Non-pigmented ciliary epithelial cell (primary cell): ENCODE measurements around the gene RAPGEF1.

Experiments
- DNase-seq: peaks from one replicate; pipeline ENCODE4 v3.0.0-alpha.2; 2010; ENCODE audit warnings: low read depth

The RAPGEF1 gene

GRCh38 chr9:131707733-131708157, 32.1 kb downstream of the RAPGEF1 start:
- no peak for DNase-seq

DNA sequence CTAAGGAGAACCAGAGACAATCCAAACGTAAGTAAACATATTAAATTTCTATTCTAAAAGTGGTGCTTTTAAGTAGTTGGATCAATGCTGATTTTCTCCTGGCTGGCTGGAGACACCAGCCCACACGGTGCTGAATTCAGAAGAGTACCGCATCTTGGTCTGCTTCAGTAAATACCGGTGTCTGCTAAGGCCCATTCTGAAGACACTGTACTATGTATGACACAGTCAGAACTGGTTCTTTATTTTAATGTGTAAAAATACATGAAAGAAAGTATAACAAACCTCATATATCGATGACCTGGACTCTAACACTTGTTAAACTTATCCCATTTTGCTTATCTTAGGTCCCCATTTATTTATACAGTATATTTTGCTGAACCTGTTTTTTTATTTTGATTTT, 32.8 kb downstream of the RAPGEF1 start:
- no peak for DNase-seq

GRCh38 chr9:131706608-131706970, 33.3 kb downstream of the RAPGEF1 start:
- no peak for DNase-seq

- no peak for DNase-seq
Observed at GRCh38 chr9:131704988-131705387, 34.9 kb downstream of the RAPGEF1 start.

GRCh38 chr9:131704141-131704983, 35.5 kb downstream of the RAPGEF1 start:
- DNase-seq = no peak

GRCh38 chr9:131703697-131704096, 36.2 kb downstream of the RAPGEF1 start:
- no peak for DNase-seq

DNA sequence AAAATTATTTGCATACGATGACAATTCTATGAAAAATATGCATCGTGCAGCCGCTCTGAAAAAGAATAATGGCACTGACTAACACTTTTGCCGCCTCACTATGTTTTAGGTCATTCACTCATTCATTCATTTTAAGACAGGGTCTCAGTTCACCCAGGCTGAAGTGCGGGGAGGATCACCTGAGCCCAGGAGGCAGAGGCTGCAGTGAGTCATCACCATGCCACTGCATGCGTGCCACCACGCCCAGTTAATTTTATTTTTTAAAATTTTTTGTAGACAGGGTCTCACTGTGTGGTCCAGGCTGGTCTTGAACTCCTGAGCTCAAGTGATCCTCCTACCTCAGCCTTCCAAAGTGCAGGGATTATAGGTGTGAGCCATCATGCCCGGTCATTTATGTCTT, 37.0 kb downstream of the RAPGEF1 start:
- no peak for DNase-seq

DNA sequence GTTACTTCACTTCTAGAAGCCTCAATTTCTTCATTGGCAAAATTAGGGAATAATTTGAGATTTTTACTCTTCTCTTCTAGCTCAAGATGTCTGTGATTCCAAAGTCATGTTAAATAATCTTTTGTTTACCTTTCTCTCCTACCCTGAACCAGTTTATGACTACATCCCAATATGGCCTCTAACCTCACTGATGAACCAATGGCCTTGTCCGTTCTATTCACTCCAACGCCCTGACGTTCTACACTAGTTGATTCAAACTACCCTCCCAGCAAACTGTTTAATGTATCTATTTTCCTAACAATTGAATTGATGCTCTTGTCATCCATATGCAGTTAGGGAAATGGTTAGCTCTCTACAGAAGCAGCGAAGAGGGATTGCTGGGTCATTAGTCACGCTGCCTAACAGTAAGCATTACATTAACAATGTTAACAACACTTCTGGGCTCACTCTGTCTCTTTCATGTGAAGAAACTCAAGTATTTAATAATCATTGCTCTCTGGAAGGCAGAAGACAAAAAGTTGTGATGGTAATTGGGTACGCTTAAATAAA, 38.0 kb downstream of the RAPGEF1 start:
- no peak for DNase-seq

DNA sequence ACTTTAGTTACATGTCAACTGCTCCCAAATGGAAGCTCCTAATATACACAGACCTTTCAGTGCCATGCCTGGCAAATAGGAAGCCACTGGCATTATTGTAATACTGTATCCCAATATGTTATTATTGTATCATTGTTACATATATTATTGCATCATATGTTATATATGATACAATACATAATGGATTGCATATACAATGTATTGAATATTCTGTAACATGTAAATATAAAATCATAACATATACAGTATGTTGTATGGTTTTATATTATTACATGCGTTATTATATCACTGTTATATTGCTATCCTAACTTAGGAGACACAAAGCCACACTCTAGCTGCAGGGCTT, 38.5 kb downstream of the RAPGEF1 start:
- DNase-seq = no peak

DNA sequence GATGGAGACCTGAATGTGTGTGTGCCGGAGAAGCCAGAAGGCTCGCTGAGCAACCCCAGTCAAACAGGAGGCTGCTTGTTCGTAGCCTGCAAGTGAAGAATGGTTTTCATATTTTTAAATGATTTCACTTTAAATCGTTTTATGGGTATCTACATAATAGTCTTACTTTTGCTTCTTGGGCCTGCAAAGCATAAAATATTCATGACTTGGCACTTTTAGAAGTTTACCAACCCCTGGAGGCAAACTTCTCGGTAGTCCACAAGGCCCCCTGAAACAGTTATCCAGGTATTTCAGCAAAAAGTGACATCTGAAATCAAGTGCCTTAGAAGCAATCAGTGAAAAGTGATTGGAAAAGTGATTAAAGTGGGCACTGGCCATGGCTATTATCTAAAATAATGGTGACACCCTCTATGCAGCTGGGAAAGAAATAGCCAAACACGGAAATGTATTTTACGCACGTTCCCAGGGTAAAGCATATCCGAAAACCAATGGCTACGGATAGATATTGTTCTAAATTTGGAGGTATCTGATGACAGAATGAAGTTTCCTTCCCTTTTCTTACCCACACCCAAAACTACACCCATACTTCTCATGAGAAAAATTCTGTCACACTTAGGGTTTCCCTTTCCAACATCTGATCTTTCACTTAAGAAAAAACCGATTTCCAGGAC, 39.0 kb downstream of the RAPGEF1 start:
- no peak for DNase-seq

DNA sequence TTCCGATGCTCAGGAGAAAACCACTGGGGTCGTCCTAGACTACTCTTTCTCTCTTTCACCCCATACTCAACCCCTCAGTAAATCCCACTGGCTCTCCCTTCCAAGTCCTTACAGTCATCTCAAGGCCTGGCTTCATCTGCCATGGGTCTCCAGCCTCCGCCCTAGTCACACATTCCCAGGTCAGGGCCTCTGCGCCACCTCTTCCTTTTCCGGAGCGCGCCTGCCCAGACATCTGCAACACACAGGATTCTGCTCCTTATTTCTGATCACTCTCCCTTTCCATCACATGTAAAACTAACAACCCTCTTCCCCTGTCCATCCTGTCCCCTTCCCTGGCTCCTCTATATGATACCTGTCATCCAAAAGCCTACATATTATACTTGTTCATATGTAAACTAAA, 39.8 kb downstream of the RAPGEF1 start:
- no peak for DNase-seq

- no peak for DNase-seq
Observed at GRCh38 chr9:131698618-131698985, 41.3 kb downstream of the RAPGEF1 start.

DNA sequence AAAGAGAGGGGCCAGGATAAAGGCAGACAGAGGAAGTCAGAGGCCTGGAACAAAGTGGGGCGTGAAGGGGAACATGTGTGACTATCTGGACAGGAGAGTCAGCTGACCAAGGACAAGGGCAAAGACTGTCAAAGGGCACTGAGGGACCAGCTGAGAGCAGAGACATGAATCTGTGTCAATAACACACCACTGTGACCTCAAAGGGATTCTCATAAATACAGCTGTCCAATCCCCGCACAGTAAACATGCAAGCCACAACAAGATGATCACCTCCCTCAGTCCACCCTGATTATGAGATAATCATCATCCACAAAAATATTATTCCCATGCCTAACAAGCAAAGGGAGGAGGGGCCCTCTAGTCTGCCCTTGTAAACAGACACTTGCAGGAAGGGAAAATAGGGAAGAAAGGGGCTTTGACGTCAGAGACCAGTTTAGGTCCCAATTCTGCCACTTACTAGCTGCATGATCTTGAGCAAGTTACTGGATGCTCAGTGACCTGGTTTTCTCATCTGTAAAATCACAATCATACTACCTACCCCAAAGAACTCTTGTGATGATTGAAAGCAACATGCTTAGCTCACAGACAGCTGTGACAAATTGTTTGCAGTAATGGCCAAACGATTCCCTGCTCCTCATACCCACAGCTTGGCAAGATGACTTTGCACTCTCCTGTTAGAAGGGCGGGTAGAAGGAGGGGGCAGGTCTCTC, 41.8 kb downstream of the RAPGEF1 start:
- no peak for DNase-seq

GRCh38 chr9:131697097-131697496, 42.8 kb downstream of the RAPGEF1 start:
- DNase-seq = no peak

GRCh38 chr9:131695836-131696460, 43.9 kb downstream of the RAPGEF1 start:
- no peak for DNase-seq

- no peak for DNase-seq
Observed at GRCh38 chr9:131695366-131695765, 44.5 kb downstream of the RAPGEF1 start.

DNA sequence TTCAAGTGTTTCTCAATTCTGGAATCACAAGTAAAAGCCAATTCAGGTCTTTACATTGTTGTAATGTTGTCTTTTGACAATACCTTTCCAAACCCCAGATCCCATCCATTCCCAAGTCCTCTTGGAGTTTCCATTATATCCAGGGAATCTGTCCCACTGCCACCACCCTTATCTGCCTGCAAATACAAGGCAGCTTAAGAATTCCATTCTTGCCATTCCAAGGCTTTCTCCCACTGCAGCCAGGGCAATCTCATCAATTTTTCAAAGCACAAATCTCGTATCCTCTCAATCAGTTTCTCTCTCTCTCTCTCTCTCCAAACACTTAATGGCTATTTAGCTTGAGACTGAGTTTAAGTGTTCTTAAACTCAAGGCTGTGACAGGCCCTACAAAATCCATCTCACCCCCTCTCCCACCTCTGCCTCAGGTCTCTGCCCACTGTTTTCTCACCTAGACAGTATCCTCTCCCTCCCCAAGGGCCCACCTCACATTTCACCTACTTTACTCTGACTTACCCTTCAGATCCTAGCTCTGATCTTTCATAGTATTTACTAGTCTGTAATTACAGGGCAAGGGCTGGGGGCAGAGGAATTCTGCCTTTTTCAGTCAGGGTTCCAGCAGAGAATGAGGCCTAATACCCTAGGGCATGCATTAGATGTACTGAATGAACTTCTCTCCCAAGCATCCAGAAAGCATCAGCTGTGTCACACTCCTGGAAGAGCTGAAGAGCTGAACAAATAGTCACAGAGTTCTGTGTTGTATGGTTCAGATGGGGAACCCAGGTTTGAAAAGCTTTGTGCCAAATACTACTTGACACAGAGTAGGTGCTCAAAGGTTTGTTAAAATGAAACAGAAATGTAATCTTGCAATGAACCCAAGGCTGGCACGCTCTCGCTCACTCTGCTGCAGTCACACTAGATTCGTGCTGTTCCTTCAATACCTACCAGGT, 46.0 kb downstream of the RAPGEF1 start:
- no peak for DNase-seq

GRCh38 chr9:131692612-131693562, 47.0 kb downstream of the RAPGEF1 start:
- DNase-seq = no peak

DNA sequence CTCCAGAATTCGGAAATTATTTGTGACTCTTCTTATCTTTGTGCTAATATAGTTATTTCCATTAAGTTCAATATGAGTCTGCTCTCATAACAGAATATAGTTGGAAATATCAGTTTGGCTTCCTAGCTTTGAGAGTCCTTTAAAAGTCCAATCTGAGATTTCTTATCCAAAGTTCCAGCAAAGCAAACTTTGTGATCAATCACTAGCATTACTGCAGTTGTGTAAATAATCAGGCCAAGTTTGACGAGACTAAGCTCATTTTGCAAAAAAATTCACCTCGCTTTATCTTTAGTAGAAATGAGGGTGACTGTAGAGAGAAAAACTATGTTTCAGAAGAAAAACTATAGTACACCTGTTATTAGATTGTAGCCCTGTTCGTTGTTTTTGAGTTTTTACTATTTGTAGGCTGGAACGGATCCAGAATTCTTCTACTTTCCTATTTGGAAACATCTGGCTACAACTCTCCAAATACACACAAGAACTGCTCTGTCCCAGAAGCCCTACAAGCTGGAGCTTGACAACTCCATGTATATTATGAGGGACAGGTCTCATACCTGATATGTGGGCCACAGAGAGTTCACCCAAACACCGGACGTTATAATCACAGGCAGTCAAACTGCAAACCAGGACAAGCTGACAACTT, 47.8 kb downstream of the RAPGEF1 start:
- no peak for DNase-seq
